ENCODE results near the gene TSEN2. TPM values are rescaled to one million over a fixed set of nuclear protein-coding genes. Genes with fewer than 3 reads are reported as not detected.

TSEN2 gene
- total RNA-seq, 1 donor from 2014 or later: 16.0 TPM

DNA sequence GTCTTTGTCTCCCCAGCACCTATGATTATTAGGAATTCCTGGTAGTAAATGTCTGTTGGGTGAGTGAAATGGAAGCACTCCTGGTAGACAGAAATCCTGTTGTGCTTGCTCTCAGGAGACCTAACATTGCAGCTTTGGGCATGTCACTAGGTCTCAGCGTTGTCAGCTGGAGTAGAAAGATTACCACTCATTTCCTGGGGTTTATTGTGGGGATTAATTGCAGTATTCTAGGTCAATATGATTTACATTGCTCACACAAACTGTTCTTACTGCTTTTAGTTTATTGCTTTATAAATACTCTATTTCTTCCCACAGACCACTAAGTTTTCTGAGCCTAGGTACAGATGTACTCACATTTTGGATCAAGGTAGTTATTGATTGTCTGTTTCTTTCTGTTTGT lies 5.1 kb downstream of the TSEN2 start:
- no peak for ATAC-seq
- TF ChIP-seq, protein P1, sequence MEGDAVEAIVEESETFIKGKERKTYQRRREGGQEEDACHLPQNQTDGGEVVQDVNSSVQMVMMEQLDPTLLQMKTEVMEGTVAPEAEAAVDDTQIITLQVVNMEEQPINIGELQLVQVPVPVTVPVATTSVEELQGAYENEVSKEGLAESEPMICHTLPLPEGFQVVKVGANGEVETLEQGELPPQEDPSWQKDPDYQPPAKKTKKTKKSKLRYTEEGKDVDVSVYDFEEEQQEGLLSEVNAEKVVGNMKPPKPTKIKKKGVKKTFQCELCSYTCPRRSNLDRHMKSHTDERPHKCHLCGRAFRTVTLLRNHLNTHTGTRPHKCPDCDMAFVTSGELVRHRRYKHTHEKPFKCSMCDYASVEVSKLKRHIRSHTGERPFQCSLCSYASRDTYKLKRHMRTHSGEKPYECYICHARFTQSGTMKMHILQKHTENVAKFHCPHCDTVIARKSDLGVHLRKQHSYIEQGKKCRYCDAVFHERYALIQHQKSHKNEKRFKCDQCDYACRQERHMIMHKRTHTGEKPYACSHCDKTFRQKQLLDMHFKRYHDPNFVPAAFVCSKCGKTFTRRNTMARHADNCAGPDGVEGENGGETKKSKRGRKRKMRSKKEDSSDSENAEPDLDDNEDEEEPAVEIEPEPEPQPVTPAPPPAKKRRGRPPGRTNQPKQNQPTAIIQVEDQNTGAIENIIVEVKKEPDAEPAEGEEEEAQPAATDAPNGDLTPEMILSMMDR (IDR thresholded peaks at IDR 0.05): no peak
- intact Hi-C loops (cut with DNase I): no loop called here
- DNase-seq: no peak
- Histone ChIP-seq H3K36me3 (peaks cover 32% of the 10 kb centered on the region), H3K27ac (no peak overlapping the region), H3K9me3 (no peaks in the 10 kb centered on the region), H3K4me1 (peaks cover 8% of the 10 kb centered on the region), H3K4me3 (no peak overlapping the region), H3K27me3 (no peaks in the 10 kb centered on the region)

- intact Hi-C loops (cut with DNase I): no loop called here
Observed at GRCh38 chr3:12489832-12490231, 5.6 kb downstream of the TSEN2 start.

GRCh38 chr3:12490547-12490946 lies 6.3 kb downstream of the TSEN2 start:
- Histone ChIP-seq H3K27ac (no peak overlapping the region), H3K4me3 (no peak overlapping the region), H3K4me1 (peaks cover 2% of the 10 kb centered on the region), H3K27me3 (no peaks in the 10 kb centered on the region), H3K9me3 (no peaks in the 10 kb centered on the region), H3K36me3 (peaks cover 35% of the 10 kb centered on the region)
- TF ChIP-seq, protein P1 (IDR thresholded peaks at IDR 0.05): no peak
- intact Hi-C loops (cut with DNase I): no loop called here
- DNase-seq (no peak), ATAC-seq (no peak)

More at GRCh38 chr3:12489832-12490231, 5.6 kb downstream of the TSEN2 start:
- no peaks in the 10 kb centered on the region for H3K27me3 ChIP-seq
- peaks cover 8% of the 10 kb centered on the region for H3K4me1 ChIP-seq
- ATAC-seq: no peak
- H3K4me3 ChIP-seq: no peak overlapping the region
- DNase-seq: no peak
- TF ChIP-seq, protein P1 (IDR thresholded peaks at IDR 0.05): no peak
- H3K36me3 ChIP-seq: peaks cover 35% of the 10 kb centered on the region
- H3K27ac ChIP-seq: no peak overlapping the region
- H3K9me3 ChIP-seq: no peaks in the 10 kb centered on the region

DNA sequence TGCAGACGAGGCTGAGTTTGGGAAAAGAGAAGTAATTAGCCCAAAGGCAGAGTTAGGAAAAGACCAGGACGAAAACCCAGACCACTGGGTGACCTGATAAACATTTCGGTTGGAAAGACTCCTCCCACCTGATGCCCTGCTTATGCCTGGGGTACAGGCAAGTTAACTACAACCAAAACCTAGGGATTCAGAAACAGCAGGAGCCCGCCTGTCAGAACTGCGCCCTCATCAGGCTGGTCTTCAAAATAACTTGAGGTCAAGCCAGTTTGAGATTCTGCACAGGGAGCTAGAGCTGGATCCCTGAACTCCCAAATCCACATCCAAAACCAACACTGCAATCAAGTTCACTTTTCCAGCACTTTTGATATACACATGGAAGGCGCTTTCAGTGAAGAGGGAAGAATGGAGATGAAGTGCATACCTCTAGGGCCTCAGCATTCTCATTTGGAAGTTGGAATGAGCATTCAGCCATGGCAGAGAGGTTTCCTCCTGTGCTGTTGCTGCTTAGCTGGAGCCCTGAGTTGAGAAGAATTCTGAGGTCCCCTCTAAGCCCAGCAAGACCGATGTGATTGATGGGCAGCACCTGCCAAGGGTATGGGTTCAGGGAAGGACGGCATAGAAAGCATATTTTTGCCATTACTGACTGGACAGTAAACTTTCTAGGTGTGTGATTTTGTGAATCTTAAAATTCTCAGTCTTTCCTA lies 11.6 kb downstream of the TSEN2 start:
- DNase-seq (no peak), ATAC-seq (no peak)
- Histone ChIP-seq H3K4me3 (no peak overlapping the region), H3K36me3 (peaks cover 73% of the 10 kb centered on the region), H3K9me3 (no peaks in the 10 kb centered on the region), H3K27me3 (no peaks in the 10 kb centered on the region), H3K27ac (no peak overlapping the region), H3K4me1 (no peaks in the 10 kb centered on the region)
- intact Hi-C loops (cut with DNase I): no loop called here
- TF ChIP-seq, protein P1 (IDR thresholded peaks at IDR 0.05): no peak

- H3K4me3 ChIP-seq: no peak overlapping the region
- intact Hi-C loops (cut with DNase I): no loop called here
- DNase-seq: no peak
- no peak for ATAC-seq
- TF ChIP-seq, protein P1 (IDR thresholded peaks at IDR 0.05): no peak
- no peak overlapping the region for H3K27ac ChIP-seq
- no peaks in the 10 kb centered on the region for H3K27me3 ChIP-seq
- peaks cover 70% of the 10 kb centered on the region for H3K36me3 ChIP-seq
- H3K9me3 ChIP-seq: no peaks in the 10 kb centered on the region
- no peaks in the 10 kb centered on the region for H3K4me1 ChIP-seq
Observed at GRCh38 chr3:12496453-12496761, 12.1 kb downstream of the TSEN2 start.

- no peak overlapping the region for H3K4me3 ChIP-seq
Observed at GRCh38 chr3:12499474-12499873, 15.2 kb downstream of the TSEN2 start.

More at GRCh38 chr3:12499474-12499873, 15.2 kb downstream of the TSEN2 start:
- no peak for ATAC-seq
- Histone ChIP-seq H3K9me3 (no peaks in the 10 kb centered on the region), H3K4me1 (no peaks in the 10 kb centered on the region), H3K27ac (no peak overlapping the region), H3K36me3 (peaks cover 67% of the 10 kb centered on the region), H3K27me3 (no peaks in the 10 kb centered on the region)
- intact Hi-C loops (cut with DNase I): no loop called here
- TF ChIP-seq, protein P1 (IDR thresholded peaks at IDR 0.05): no peak
- no peak for DNase-seq

Measured in upper lobe of right lung (tissue), 1 donor.